Parathyroid adenoma (tissue), 2 donors: ENCODE measurements around the gene P3H1.

Source experiments
- H2AFZ ChIP-seq: fragments of 300-600 bp; sonication (generic); one replicate; pipeline ENCODE4 v1.7.0; 2017; ENCODE audit warnings: antibody characterized with exemption, mild to moderate bottlenecking
- H3K27ac ChIP-seq: fragments of 300-600 bp; sonication (generic); one replicate; pipeline ENCODE4 v1.7.0; 2017
- H3K27me3 ChIP-seq: fragments of 300-600 bp; sonication (generic); one replicate; pipeline ENCODE4 v1.7.0; 2017; ENCODE audit warnings: low read length; ENCODE audit not compliant: control insufficient read depth, insufficient read depth
- H3K36me3 ChIP-seq: fragments of 300-600 bp; sonication (generic); one replicate; pipeline ENCODE4 v1.7.0; 2017; ENCODE audit warnings: low read length; ENCODE audit not compliant: control insufficient read depth, insufficient read depth
- H3K4me1 ChIP-seq: fragments of 300-600 bp; sonication (generic); one replicate; pipeline ENCODE4 v1.7.0; 2017; ENCODE audit warnings: control low read depth
- H3K4me2 ChIP-seq: fragments of 300-600 bp; sonication (generic); one replicate; pipeline ENCODE4 v1.7.0; 2017; ENCODE audit warnings: low read length
- H3K4me3 ChIP-seq: fragments of 300-600 bp; sonication (generic); one replicate; pipeline ENCODE4 v1.7.0; 2017; ENCODE audit warnings: low read depth, low read length
- H3K79me2 ChIP-seq: fragments of 300-600 bp; sonication (generic); one replicate; pipeline ENCODE4 v1.7.0; 2017; ENCODE audit warnings: control low read depth
- H3K9ac ChIP-seq: fragments of 300-600 bp; sonication (generic); one replicate; pipeline ENCODE4 v1.7.0; 2017; ENCODE audit warnings: mild to moderate bottlenecking
- H3K9me3 ChIP-seq: fragments of 300-600 bp; sonication (generic); one replicate; pipeline ENCODE4 v1.7.0; 2017; ENCODE audit warnings: low read length; ENCODE audit not compliant: control insufficient read depth
- TF ChIP-seq, protein P1 (sequence below): fragments of 300-600 bp; sonication (generic); IDR thresholded peaks from one replicate; pipeline ENCODE4 v1.7.0; 2017; ENCODE audit warnings: antibody characterized with exemption, mild to moderate bottlenecking
- donor health status: primary hyperparathyroidism.

The P3H1 gene

DNA sequence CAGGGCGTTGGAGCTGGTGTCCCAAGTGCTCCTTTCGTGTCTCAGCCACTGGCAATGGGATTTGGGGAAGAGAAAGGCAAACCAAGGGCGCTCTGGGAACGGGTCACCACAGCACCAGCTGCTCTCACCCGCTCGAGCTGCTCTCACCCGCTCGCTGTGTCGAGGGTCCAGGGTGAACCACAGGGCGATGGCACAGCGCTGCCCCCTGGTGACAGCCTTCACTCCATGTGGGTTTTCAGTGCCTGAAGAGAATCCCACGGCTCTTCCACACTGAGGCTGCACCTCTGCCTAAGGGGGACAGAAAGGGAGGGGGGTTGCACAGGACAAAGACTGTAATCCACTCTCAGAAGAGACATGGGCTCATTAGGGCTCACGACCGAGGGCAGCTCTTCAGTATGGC, 19.7 kb downstream of the P3H1 start:
- Histone ChIP-seq H3K9ac (no peak overlapping the region), H3K36me3 (no peaks in the 10 kb centered on the region)
- TF ChIP-seq, protein P1, sequence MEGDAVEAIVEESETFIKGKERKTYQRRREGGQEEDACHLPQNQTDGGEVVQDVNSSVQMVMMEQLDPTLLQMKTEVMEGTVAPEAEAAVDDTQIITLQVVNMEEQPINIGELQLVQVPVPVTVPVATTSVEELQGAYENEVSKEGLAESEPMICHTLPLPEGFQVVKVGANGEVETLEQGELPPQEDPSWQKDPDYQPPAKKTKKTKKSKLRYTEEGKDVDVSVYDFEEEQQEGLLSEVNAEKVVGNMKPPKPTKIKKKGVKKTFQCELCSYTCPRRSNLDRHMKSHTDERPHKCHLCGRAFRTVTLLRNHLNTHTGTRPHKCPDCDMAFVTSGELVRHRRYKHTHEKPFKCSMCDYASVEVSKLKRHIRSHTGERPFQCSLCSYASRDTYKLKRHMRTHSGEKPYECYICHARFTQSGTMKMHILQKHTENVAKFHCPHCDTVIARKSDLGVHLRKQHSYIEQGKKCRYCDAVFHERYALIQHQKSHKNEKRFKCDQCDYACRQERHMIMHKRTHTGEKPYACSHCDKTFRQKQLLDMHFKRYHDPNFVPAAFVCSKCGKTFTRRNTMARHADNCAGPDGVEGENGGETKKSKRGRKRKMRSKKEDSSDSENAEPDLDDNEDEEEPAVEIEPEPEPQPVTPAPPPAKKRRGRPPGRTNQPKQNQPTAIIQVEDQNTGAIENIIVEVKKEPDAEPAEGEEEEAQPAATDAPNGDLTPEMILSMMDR: peak; percentile 50

DNA sequence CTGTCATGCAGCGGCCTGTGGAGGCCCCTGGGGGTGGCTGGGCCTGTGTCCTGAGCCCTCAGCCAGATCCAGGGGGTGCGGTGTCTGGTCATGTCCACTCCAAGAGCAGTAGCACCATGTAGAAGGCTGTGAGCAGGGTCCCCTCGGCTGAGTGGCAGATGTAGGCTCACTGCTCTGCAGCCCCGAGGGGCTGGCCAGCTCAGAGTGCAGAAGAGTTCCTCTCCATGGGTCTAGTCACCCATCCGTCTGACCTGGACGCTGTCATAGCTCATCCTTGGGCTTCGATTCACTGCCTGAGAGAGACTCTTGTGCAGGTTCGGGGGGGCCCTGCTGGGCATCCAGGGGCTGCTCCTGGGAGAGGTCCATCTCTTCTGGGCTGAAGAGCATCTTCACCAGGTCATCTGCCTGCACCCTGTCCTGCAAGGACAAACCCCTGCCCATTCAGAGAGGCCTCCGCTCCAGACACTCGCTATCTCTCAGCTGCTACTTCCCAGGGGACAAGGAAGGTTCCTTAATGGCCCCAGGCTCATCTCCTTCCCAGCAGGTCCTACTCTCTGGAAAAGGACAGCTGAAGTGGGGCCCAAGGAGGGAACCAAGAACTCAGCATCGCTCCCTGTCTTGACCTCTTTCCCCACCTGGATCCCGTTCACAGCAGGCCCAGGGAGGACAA, 20.3 kb downstream of the P3H1 start:
- no peak overlapping the region for H3K4me3 ChIP-seq
- H3K36me3 ChIP-seq: no peaks in the 10 kb centered on the region
- H3K27ac ChIP-seq: no peak overlapping the region

More for the DNA sequence above, 19.7 kb downstream of the P3H1 start:
- H3K4me1 ChIP-seq: no peaks in the 10 kb centered on the region
- H3K79me2 ChIP-seq: no peaks in the 10 kb centered on the region
- no peak overlapping the region for H3K4me3 ChIP-seq
- H3K4me2 ChIP-seq: no peak overlapping the region
- H3K9me3 ChIP-seq: no peaks in the 10 kb centered on the region
- no peaks in the 10 kb centered on the region for H3K27me3 ChIP-seq
- no peak overlapping the region for H2AFZ ChIP-seq
- no peak overlapping the region for H3K27ac ChIP-seq

DNA sequence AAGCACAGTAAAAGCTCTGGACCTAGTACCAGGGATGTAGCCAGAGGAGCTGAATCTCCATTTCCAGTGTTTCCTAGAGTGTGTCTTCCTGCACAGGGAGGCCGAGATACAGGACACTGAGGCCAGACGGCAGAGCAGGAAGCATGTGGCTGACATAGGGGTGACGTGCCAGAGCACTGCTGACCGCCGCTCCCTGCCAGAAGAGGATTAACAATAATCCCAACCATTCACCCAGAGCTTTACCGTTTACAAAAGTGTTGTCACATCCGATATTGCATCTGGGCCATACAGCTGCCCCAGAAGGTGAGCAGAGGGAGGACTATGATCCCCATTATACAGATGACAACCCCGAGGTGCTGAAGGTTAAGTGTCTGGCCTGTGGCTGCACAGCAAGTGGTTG, 21.0 kb downstream of the P3H1 start:
- H2AFZ ChIP-seq: no peak overlapping the region
- no peak overlapping the region for H3K4me2 ChIP-seq
- no peak overlapping the region for H3K4me3 ChIP-seq
- TF ChIP-seq, protein P1: no peak
- no peaks in the 10 kb centered on the region for H3K36me3 ChIP-seq
- H3K4me1 ChIP-seq: no peaks in the 10 kb centered on the region
- no peaks in the 10 kb centered on the region for H3K79me2 ChIP-seq
- H3K9me3 ChIP-seq: no peaks in the 10 kb centered on the region
- no peak overlapping the region for H3K9ac ChIP-seq
- H3K27ac ChIP-seq: no peak overlapping the region
- no peaks in the 10 kb centered on the region for H3K27me3 ChIP-seq

More for the DNA sequence above, 20.3 kb downstream of the P3H1 start:
- Histone ChIP-seq H3K27me3 (no peaks in the 10 kb centered on the region), H3K79me2 (no peaks in the 10 kb centered on the region), H3K4me1 (no peaks in the 10 kb centered on the region), H3K9me3 (no peaks in the 10 kb centered on the region), H2AFZ (no peak overlapping the region), H3K4me2 (no peak overlapping the region), H3K9ac (no peak overlapping the region)
- TF ChIP-seq, protein P1: no peak

DNA sequence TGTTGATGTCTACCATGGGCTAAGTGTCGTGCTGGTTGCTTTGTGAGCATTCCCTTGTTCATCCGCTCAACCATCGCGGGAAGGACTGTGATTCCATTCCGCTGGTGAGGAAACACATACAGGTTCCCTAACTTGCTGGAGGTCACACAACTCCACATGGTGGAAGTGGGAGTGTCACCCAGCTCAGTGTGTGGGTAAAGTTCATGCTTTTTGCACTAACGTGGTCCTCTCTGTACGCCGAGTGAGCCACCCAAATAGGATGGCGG, 22.7 kb downstream of the P3H1 start:
- Histone ChIP-seq H2AFZ (no peak overlapping the region), H3K4me1 (no peaks in the 10 kb centered on the region), H3K27me3 (no peaks in the 10 kb centered on the region), H3K9me3 (no peaks in the 10 kb centered on the region), H3K4me2 (no peak overlapping the region), H3K27ac (no peak overlapping the region), H3K36me3 (no peaks in the 10 kb centered on the region), H3K4me3 (no peak overlapping the region), H3K79me2 (no peaks in the 10 kb centered on the region), H3K9ac (no peak overlapping the region)
- TF ChIP-seq, protein P1: no peak
